Mesendoderm (in vitro differentiated cells): ENCODE measurements around the gene PGPEP1.
A peak's percentile ranks its signal among the peaks of the same experiment; 100 is the strongest.

Experiments used
- DNase-seq: peaks from one replicate; pipeline ENCODE4 v3.0.0; 2013
- H2AK5ac ChIP-seq: 2 replicates; pipeline ENCODE4 v1.6.1; 2013; ENCODE audit warnings: low read length, inconsistent platforms
- H2BK120ac ChIP-seq: 2 replicates; pipeline ENCODE4 v1.6.1; 2013; ENCODE audit warnings: low read depth, mild to moderate bottlenecking, low read length, moderate library complexity, mixed read lengths
- H2BK15ac ChIP-seq: replicated peaks from 2 replicates; pipeline ENCODE4 v1.6.1; 2013; ENCODE audit warnings: low read depth, mild to moderate bottlenecking, moderate library complexity
- H2BK5ac ChIP-seq: 2 replicates; pipeline ENCODE4 v1.6.1; 2013; ENCODE audit warnings: low read length, inconsistent platforms
- H3K18ac ChIP-seq: 2 replicates; pipeline ENCODE4 v1.6.1; 2013; ENCODE audit warnings: mild to moderate bottlenecking, low read length, mixed read lengths
- H3K23ac ChIP-seq: one replicate; pipeline ENCODE4 v1.6.1; 2013; ENCODE audit warnings: low read length
- H3K27ac ChIP-seq: 2 replicates; pipeline ENCODE4 v1.5.1; 2013; ENCODE audit warnings: low read depth, mild to moderate bottlenecking, inconsistent platforms, low read length, moderate library complexity
- H3K27me3 ChIP-seq: 2 replicates; pipeline ENCODE4 v1.6.1; 2013; ENCODE audit warnings: low read length, control low read depth, mild to moderate bottlenecking, inconsistent platforms; ENCODE audit not compliant: insufficient read depth, poor library complexity
- H3K36me3 ChIP-seq: 2 replicates; pipeline ENCODE4 v1.6.1; 2013; ENCODE audit warnings: low read length, inconsistent platforms; ENCODE audit not compliant: control insufficient read depth, insufficient read depth
- H3K4ac ChIP-seq: one replicate; pipeline ENCODE4 v1.6.1; 2013; ENCODE audit warnings: low read depth, mild to moderate bottlenecking, low read length, moderate library complexity
- H3K4me1 ChIP-seq: 2 replicates; pipeline ENCODE4 v1.6.1; 2013; ENCODE audit warnings: low read depth, low read length, inconsistent platforms; ENCODE audit not compliant: control insufficient read depth
- H3K4me2 ChIP-seq: 2 replicates; pipeline ENCODE4 v1.6.1; 2013; ENCODE audit warnings: low read length
- H3K4me3 ChIP-seq: 2 replicates; pipeline ENCODE4 v1.5.1; 2013; ENCODE audit warnings: mild to moderate bottlenecking, low read length
- H3K56ac ChIP-seq: one replicate; pipeline ENCODE4 v1.6.1; 2013; ENCODE audit warnings: low read length
- H3K79me1 ChIP-seq: 2 replicates; pipeline ENCODE4 v1.6.1; 2013; ENCODE audit warnings: low read length, inconsistent platforms
- H3K79me2 ChIP-seq: 2 replicates; pipeline ENCODE4 v1.6.1; 2013; ENCODE audit warnings: mild to moderate bottlenecking, low read length; ENCODE audit not compliant: control insufficient read depth, insufficient read depth
- H3K9ac ChIP-seq: 2 replicates; pipeline ENCODE4 v1.6.1; 2013; ENCODE audit warnings: low read length, inconsistent platforms
- H4K5ac ChIP-seq: one replicate; pipeline ENCODE4 v1.6.1; 2013; ENCODE audit warnings: low read length
- H4K8ac ChIP-seq: one replicate; pipeline ENCODE4 v1.6.1; 2013; ENCODE audit warnings: low read depth, mild to moderate bottlenecking, control low read depth, low read length, moderate library complexity
- WGBS: extraction: QIAGEN DNeasy Blood & Tissue Kit; methylation state at CpG from one replicate; pipeline ENCODE4 v1.1.7; 2013; ENCODE audit warnings: low lambda C conversion rate, missing lambda C conversion rate; ENCODE audit not compliant: insufficient coverage; ENCODE audit errors: extremely low coverage; 5-methylcytosine and 5-hydroxymethylcytosine counted together

PGPEP1 gene

GRCh38 chr19:18384775-18385174, 44.4 kb downstream of the PGPEP1 start:
- no peak overlapping the region for H2AK5ac ChIP-seq
- no peak overlapping the region for H2BK15ac ChIP-seq
- no peaks in the 10 kb centered on the region for H3K79me1 ChIP-seq
- H3K4me2 ChIP-seq = no peak overlapping the region
- H3K27ac ChIP-seq = no peak overlapping the region
- no peak overlapping the region for H3K23ac ChIP-seq
- H3K36me3 ChIP-seq = no peaks in the 10 kb centered on the region
- WGBS = no CpG with 5 or more reads among the region's 7 CpGs
- H3K79me2 ChIP-seq = no peaks in the 10 kb centered on the region
- H4K8ac ChIP-seq = no peak overlapping the region
- no peak overlapping the region for H2BK5ac ChIP-seq
- peak overlapping the region; percentile 65 for H3K4ac ChIP-seq
- H3K56ac ChIP-seq = no peak overlapping the region
- no peak for DNase-seq
- H3K27me3 ChIP-seq = no peaks in the 10 kb centered on the region
- H3K18ac ChIP-seq = no peak overlapping the region
- no peak overlapping the region for H3K4me3 ChIP-seq
- H3K9ac ChIP-seq = no peak overlapping the region
- H3K4me1 ChIP-seq = no peaks in the 10 kb centered on the region
- no peak overlapping the region for H2BK120ac ChIP-seq
- H4K5ac ChIP-seq = no peak overlapping the region

GRCh38 chr19:18385359-18385674, 44.9 kb downstream of the PGPEP1 start:
- H3K4me1 ChIP-seq = no peaks in the 10 kb centered on the region
- H3K27me3 ChIP-seq = no peaks in the 10 kb centered on the region
- H3K4me3 ChIP-seq = no peak overlapping the region
- WGBS = no CpG with 5 or more reads among the region's 3 CpGs
- H3K23ac ChIP-seq = no peak overlapping the region
- H4K8ac ChIP-seq = no peak overlapping the region
- H3K79me2 ChIP-seq = no peaks in the 10 kb centered on the region
- DNase-seq = no peak
- no peak overlapping the region for H3K4me2 ChIP-seq
- H3K79me1 ChIP-seq = no peaks in the 10 kb centered on the region
- H3K36me3 ChIP-seq = no peaks in the 10 kb centered on the region
- H2AK5ac ChIP-seq = no peak overlapping the region
- H2BK120ac ChIP-seq = no peak overlapping the region
- no peak overlapping the region for H3K27ac ChIP-seq
- no peak overlapping the region for H3K4ac ChIP-seq
- no peak overlapping the region for H2BK15ac ChIP-seq
- no peak overlapping the region for H2BK5ac ChIP-seq
- no peak overlapping the region for H4K5ac ChIP-seq
- no peak overlapping the region for H3K56ac ChIP-seq
- H3K18ac ChIP-seq = no peak overlapping the region
- no peak overlapping the region for H3K9ac ChIP-seq

GRCh38 chr19:18385675-18386542, 45.5 kb downstream of the PGPEP1 start, which contains the start of gene GDF15:
Gene GDF15 (plus strand): TSS chr19:18386158. CDS start chr19:18386190, 32 bp downstream.
- H3K27ac ChIP-seq = no peak within 1 kb of the TSS
- DNase-seq = peak; percentile 66
- peak within 1 kb of the TSS; percentile 37 for H3K9ac ChIP-seq
- no peak within 1 kb of the TSS for H2BK120ac ChIP-seq
- H3K4me2 ChIP-seq = no peak within 1 kb of the TSS
- no peak within 1 kb of the TSS for H2AK5ac ChIP-seq
- no peaks in the 10 kb centered on the region for H3K36me3 ChIP-seq
- peak within 1 kb of the TSS; percentile 63 for H3K56ac ChIP-seq
- no peak within 1 kb of the TSS for H4K8ac ChIP-seq
- H3K27me3 ChIP-seq = no peaks in the 10 kb centered on the region
- no peak within 1 kb of the TSS for H2BK15ac ChIP-seq
- no CpG with 5 or more reads among the region's 33 CpGs for WGBS
- no peak within 1 kb of the TSS for H3K4me3 ChIP-seq
- H3K4me1 ChIP-seq = no peaks in the 10 kb centered on the region
- H3K79me1 ChIP-seq = no peaks in the 10 kb centered on the region
- peak within 1 kb of the TSS; percentile 8 for H3K18ac ChIP-seq
- no peak within 1 kb of the TSS for H3K23ac ChIP-seq
- H3K79me2 ChIP-seq = no peaks in the 10 kb centered on the region
- no peak within 1 kb of the TSS for H4K5ac ChIP-seq
- no peak within 1 kb of the TSS for H2BK5ac ChIP-seq
- no peak within 1 kb of the TSS for H3K4ac ChIP-seq

DNA sequence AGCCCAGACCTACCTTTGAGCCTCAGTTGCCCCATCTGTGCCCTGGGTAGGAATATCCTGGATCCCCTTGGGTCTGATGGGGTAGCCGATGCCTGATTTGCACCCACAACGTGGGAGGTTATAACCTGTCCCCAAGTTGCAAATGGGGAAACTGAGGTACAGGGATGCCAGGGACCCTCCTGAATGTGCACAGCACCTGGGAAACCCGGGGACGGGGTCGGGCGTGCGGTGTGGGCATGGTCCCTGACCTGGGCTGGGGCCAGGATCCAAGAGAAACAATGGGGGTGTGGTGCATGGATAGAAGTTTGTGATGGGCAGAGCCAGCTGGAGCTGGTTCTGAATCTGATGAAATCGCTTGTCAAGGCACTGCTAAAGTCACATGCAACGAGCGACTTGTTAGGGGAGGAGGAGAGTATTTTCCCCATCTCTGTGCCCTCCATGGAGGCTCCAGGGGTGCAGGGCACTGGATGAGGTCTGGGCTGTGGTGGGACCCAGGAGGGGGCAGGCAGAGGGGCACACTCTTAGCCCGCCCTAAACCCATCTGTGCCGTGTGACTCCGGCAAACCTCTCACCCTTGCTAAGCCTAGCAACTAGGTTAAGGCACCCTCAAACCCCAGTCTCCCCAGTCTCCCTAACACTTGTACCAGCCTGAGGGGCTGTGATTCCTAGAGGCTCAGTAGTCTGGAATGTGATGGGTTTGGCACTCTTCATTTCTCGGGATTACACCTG, 46.3 kb downstream of the PGPEP1 start:
- Histone ChIP-seq H3K4me3 (no peak overlapping the region), H3K79me1 (no peaks in the 10 kb centered on the region), H3K56ac (peak overlapping the region; percentile 63), H3K79me2 (no peaks in the 10 kb centered on the region), H3K27ac (no peak overlapping the region), H3K4me1 (no peaks in the 10 kb centered on the region), H4K5ac (no peak overlapping the region), H3K27me3 (no peaks in the 10 kb centered on the region), H2BK120ac (no peak overlapping the region), H3K23ac (no peak overlapping the region), H2AK5ac (no peak overlapping the region), H3K18ac (no peak overlapping the region), H3K36me3 (no peaks in the 10 kb centered on the region), H3K4me2 (no peak overlapping the region), H2BK15ac (no peak overlapping the region), H2BK5ac (no peak overlapping the region), H4K8ac (no peak overlapping the region), H3K9ac (peak overlapping the region; percentile 37), H3K4ac (no peak overlapping the region)
- no CpG with 5 or more reads among the region's 14 CpGs for WGBS
- peak; percentile 59 for DNase-seq

GRCh38 chr19:18388100-18388959, 47.9 kb downstream of the PGPEP1 start:
- Histone ChIP-seq H2BK5ac (no peak overlapping the region), H3K56ac (peak overlapping the region; percentile 85), H3K9ac (peak overlapping the region; percentile 52), H3K79me1 (no peaks in the 10 kb centered on the region), H2AK5ac (no peak overlapping the region), H3K4ac (no peak overlapping the region), H3K4me2 (peak overlapping the region; percentile 43), H3K18ac (no peak overlapping the region), H3K27me3 (no peaks in the 10 kb centered on the region), H4K8ac (no peak overlapping the region), H2BK15ac (no peak overlapping the region), H3K4me1 (no peaks in the 10 kb centered on the region), H3K27ac (no peak overlapping the region), H2BK120ac (no peak overlapping the region), H3K36me3 (no peaks in the 10 kb centered on the region), H3K79me2 (no peaks in the 10 kb centered on the region), H3K4me3 (no peak overlapping the region), H4K5ac (no peak overlapping the region), H3K23ac (no peak overlapping the region)
- peak; percentile 76 for DNase-seq
- no CpG with 5 or more reads among the region's 86 CpGs for WGBS
